Erythroblast (primary cell): ENCODE results near the gene MPRIP.

Experiments
- DNase-seq, 2 experiments: peaks; one replicate each; lab custom pipeline; 2025; lab: John Stamatoyannopoulos, UW
- GATA1 ChIP-seq: IDR thresholded peaks from 2 replicates; pipeline ENCODE4 v1.6.1; 2011; ENCODE audit warnings: low read depth, mild to moderate bottlenecking, control low read depth, low read length, moderate library complexity
- POLR2A ChIP-seq: IDR thresholded peaks from 2 replicates; pipeline ENCODE4 v1.6.1; 2011; ENCODE audit warnings: mild to moderate bottlenecking, low read length

Gene MPRIP

DNA sequence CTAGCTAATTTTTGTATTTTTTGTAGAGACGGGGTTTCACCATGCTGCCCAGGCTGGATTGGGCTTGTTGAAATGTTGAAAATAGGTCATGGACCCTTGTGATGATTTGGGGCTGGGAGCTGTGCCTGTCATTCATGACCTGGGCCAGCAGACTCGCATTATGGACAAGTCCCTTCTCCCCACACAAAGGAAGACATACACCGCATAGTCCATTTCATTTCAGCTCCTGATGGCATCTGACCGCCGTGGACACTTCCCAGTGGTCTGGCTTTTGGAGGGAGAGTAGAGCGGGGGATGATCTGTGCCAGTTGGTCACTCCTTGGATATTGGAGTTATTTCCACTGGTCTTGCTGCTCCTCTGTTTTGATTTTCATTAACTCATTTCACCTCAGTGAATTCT is 34.8 kb downstream of the MPRIP start:
- TF ChIP-seq GATA1 (no peak), POLR2A (no peak)
- no peak for DNase-seq

DNA sequence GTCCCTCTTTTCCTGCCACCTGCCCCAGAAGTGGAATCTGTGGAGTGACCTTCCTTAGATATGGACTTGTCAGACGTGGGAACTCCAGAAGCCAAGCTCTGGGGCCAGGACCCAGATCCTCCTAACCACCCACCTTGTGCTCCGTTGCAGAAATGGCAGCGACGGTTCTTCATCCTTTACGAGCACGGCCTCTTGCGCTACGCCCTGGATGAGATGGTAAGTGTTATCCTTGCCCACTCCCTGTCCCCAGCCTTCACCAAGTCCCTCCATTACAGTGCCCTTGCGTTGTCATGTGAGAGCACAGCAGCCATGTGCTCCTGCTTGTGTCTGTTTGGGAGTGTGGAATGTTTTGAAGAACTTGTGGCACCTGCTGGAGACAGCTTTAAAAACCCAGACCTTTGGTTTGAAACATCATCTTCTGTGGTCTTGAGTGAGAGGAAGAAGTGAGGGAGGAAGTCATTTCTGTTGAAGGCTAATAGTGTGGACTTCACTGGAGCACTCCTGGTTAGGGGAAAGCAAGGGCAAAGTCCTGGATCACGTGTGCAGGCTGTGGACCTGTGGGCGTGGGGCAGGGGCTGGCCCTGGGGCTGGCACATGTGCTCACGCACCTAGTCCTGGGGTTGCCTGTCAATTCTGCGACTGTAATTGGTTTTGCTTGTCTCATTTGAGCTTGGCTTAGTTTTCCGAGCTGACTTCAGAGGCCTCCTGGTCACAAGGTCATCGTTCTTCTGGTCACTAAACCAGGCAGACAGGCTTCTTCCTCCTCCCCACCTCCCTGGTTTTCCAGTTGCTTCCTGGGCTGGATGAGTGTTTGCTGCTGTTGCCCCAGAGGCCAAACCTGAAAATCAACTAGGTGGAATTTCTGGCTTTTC is 35.8 kb downstream of the MPRIP start:
- DNase-seq, result no peak
- no peak for TF ChIP-seq GATA1
- TF ChIP-seq POLR2A, result no peak

DNA sequence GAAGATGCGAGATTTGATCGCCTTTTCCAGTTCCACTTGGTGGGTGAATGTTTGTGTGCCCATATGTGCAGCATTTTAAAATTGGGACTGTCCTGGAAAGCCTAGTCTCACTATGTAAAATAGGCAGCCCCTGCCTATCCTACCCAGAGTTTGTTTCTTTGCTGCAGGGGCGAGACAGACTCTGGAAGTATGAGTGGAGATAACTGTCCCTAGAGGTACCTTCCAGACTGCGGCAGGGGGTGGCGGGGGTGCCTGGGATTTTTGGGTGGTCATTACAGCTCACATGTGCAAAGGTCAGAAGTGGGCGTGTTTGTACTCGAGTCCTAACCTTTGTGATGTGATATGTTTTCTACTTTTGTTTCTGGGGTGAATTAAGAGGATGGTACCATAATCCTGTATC is 36.6 kb downstream of the MPRIP start:
- no peak for DNase-seq
- TF ChIP-seq POLR2A, result no peak
- no peak for TF ChIP-seq GATA1

DNA sequence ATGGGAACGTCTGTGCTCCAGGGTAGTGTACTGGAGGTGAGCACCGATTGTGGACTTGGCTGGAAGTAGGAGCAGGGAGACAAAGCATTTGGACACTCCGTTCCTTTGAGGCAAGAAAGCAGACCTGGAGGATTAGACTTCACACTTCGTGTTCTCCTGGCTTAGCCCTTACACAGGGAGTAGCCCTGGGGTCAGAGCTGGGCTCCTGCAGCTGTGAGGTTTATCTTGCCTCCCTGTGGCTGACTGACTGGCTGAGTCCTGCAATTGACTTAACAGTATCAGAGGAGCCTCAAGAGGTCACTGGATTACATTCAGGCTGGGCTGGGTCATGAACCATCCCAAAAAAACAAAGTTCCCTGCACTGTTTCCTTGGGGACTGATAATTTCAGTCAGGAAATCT is 37.1 kb downstream of the MPRIP start:
- no peak for TF ChIP-seq POLR2A
- TF ChIP-seq GATA1, result no peak
- peak; percentile 27 to 31 for DNase-seq

DNA sequence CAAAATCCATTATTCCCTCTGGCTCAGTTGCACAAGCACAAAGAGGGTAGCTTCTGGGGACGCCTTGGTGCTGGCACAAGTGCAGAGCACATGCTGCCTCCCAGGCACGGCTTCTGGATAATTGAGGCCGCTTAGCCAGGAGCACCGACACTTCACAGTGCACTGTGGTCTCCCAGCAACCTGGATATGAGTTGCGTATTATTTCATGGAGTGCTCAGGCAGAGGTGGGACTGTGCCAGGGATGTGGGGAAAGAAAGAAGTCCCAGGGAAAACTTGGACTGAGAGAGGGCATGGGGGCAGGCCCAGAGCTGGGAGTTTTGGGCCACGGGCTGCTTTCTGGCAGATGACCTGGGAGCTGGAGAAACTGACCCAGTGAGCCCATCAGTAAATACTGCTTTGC is 37.5 kb downstream of the MPRIP start:
- no peak for DNase-seq
- TF ChIP-seq GATA1, result no peak
- TF ChIP-seq POLR2A, result no peak

DNA sequence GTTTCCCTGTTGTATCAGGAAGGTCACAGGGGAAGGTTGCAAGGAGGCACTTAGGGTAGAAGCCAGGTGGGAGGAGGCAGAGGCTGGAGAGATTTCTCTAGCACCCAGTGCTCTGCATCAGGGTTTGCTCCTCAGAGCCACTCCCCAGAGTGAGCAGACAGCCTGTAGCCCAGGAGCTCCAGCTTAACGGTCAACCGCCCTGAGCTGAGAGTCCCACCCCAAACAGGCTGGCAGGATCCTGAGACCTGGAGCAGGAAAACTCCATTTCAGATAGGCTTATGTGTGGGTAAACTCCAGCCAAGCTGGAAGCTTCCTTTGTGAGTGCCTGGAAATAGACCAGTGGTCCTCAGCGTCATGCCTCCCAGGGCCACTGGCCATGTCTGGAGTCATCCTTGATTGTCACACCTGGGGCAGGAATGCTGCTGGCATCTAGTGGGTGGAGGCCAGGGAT is 37.9 kb downstream of the MPRIP start:
- DNase-seq, result no peak

DNA sequence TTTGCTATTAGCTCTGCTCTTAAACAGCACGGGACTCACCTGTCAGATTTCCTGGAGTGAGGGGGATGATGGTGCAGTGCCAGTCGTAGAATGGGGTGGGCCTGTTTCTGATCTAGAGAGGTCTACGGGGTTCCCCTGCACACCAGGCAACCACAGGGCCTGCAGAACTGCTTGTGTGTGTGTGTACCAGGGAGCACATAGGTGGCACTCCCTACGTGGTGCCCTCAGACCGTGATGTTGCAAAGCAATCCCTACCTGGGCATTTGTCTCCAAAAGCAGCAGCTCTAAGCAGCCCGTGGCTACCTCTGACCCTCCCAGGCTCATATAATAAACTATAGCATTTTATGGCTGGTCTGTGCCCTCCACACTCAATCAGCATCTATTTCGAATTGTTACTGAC is 38.5 kb downstream of the MPRIP start:
- no peak for DNase-seq
- no peak for TF ChIP-seq GATA1
- no peak for TF ChIP-seq POLR2A

More for the DNA sequence above, 37.9 kb downstream of the MPRIP start:
- TF ChIP-seq GATA1 (no peak), POLR2A (no peak)

DNA sequence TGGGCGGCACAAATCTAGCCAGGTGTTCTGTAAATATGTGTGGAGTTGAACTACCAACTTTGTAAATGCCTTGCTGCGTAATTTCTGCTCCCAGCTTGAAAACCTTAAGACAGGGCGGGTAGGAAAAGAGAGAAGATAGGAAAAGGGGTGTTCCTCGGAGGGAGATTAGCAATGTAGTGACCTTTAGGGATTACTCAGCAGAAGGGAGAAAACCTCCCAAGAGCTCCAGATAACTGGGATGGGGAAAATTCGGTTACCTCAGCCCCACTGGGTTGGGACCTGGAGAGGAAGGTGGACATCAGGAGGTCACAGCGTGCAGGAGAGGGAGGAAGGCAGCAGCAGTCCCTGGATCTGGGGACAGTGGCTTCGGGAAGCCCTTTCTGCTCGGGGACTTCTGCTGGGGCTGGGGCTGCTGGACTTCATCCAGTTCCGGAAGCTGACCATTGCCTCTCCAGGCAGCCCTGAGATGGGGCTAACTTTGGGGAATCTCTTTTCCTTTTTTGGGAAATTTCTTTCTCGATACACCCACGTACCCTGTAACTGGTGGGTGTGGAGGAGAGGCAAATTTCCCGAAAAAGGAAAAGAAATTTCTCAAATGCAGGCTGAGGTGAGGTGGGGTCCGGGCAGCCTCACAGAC is 39.2 kb downstream of the MPRIP start:
- DNase-seq, result peak in 1 of 2 experiments; percentile 24
- no peak for TF ChIP-seq GATA1
- no peak for TF ChIP-seq POLR2A

DNA sequence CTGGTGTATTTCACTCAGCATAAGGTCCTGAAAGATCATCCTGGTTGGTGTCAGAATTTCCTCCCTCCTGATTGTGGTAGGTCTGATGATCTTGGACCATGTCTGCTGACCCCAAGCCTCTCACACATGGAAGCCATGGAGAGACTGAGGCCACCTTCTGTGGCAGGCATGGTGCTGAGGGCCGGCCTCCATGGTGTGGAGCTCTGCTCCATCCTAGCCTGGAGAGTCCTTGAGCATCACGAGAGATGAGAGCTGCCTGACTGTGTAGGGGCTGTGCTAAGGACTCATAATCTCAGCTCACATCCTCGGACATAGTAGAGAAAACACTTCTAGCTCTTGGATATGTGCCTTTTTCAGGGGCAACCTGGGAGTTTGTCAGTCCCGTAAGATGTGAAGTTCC is 40.6 kb downstream of the MPRIP start:
- no peak for TF ChIP-seq GATA1
- no peak for TF ChIP-seq POLR2A
- no peak for DNase-seq

DNA sequence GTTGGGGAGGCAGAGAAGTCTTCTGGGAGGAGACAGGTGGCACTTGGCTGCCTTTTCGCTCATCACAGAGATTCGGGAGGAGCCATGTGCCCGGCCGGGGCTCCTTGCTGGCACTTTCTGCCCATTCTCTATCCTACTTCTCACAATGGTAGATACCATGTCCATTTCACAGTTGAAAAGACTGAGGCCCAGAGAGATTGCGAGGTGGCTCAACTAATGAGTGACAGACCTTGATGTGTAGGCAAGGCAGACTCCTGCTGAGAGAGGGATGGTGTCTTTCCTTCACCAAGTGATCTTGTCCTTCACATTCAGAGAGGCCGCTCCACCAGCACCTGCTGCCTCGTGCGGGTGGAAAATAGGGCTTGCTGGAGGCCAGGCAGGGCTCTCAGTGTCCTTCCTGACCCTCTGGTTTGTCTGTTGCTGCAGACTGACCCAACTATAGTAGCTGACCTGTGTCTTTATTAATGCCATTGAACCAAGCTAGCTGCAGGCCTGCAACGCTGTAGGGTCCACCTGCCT is 42.1 kb downstream of the MPRIP start:
- TF ChIP-seq GATA1, result no peak
- no peak for TF ChIP-seq POLR2A
- DNase-seq, result no peak

DNA sequence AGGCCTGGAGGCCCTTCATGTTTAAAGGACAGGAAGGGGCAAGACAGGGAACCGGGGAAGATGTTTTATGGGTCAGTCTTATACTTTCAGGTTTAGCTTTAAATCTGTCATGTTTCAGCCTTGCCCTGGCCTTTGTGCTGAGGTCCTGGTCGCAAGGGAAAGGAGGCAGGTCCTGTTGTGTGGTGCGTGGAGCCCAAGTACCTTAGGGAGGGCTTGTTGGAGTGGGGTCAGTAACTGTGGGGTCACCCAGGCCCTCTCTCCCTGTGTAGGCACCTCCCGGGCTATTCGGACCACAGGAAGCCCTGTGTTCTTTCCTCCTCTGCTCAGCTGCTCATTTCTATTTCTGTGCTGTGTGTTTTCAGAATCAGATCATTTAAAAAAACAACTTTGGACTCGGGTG is 42.7 kb downstream of the MPRIP start:
- TF ChIP-seq POLR2A (no peak), GATA1 (no peak)
- no peak for DNase-seq

DNA sequence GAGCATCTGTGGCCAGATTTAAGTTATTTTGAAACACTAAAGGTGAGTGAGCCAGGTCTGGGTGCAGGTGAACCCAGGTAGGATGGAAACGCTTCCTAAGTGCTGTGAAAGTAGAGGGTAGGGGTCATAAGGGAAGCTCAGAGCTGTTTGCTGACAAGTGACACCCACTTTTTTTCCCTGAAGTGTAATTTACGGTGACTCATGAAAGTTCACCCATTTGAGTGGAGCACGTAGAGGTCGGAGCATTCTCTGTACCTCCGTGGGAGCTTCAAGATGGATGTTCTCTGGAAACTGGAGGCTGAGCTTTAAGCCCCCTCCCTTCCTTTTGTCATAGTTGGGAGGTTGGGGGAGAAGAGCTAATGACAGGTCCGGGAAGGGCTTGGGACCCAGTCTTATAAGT is 44.3 kb downstream of the MPRIP start:
- TF ChIP-seq GATA1, result no peak
- no peak for TF ChIP-seq POLR2A
- DNase-seq, result no peak

DNA sequence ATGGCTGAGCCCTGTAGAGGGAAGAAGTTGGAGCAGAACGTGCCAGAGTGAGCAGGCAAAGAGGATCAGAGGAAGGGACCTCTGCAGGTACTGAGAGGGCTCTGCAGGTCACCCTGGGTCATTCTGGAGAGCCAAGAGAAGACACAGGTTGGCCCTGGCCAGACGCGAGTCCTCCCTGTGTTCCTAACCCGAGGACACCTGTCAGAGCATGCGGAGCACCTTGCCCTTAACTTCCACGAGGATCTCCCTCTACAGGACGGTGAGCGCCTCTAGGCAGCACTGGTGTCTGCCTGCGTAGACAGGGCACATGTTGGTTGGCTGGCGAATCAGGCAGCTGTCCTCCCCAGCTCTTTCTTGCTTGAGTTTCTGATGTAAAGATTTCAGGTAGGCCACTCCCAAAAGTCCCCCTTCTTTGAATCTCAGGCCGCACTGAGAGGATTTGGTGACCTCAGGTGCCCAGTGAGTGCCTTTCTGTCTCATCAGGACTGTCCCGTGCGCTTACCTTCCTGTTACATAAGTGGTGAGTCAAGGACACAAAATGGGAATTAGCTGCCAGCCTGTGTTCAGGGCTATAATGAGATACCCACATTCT is 45.3 kb downstream of the MPRIP start:
- peak in 1 of 2 experiments; percentile 48 for DNase-seq
- TF ChIP-seq POLR2A (no peak), GATA1 (no peak)

DNA sequence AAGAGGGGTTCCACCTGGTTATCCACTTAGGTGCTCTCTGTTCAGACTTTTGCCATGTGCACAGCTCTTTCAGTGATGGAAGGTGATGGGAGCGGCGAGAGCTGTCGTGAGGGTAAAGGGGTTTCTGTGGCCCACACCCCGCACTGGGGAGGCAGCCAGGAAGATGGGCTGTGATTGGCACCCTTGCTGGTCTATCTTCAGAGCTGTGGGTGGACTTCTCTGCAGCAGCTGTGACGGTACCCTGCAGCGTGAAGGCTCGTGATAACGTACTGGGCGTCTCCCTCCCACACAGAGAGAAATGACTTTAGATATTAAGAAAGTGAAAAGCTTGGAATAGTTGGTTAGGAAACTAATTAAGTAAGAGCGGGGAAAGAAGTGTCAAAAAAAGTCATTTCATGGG is 45.8 kb downstream of the MPRIP start:
- TF ChIP-seq POLR2A, result peak; percentile 53
- no peak for TF ChIP-seq GATA1
- DNase-seq, result peak; percentile 94 to 95
